BJ (cell line): Measurements from ENCODE around the gene VGLL4. TPM values are rescaled to one million over a fixed set of nuclear protein-coding genes. Genes with fewer than 3 reads are reported as not detected.

Source experiments
- CTCF ChIA-PET: fragments of 350-600 bp; formaldehyde crosslinking; extraction: SDS; loops from one replicate; lab custom pipeline; 2021; ENCODE audit warnings: antibody characterized with exemption, inconsistent platforms; lab: Yijun Ruan, JAX
- POLR2A ChIA-PET: fragments of 300-600 bp; sonication (Branson Sonifier 250); formaldehyde crosslinking; extraction: SDS; loops from one replicate; lab custom pipeline; 2021; ENCODE audit warnings: antibody characterized with exemption; lab: Charles Lee
- DNase-seq: peaks from one replicate; pipeline ENCODE4 v3.0.0-alpha.2; 2011; ENCODE audit warnings: low read depth
- H3K27me3 ChIP-seq: 2 replicates; pipeline ENCODE4 v1.6.0; 2011; ENCODE audit warnings: low read length; ENCODE audit not compliant: control insufficient read depth, insufficient read depth
- H3K36me3 ChIP-seq: 2 replicates; pipeline ENCODE4 v1.5.1; 2011; ENCODE audit warnings: low read length; ENCODE audit not compliant: control insufficient read depth, insufficient read depth
- H3K4me3 ChIP-seq: 2 replicates; pipeline ENCODE4 v1.5.1; 2011; ENCODE audit warnings: low read depth, mild to moderate bottlenecking, control low read depth, low read length
- CTCF ChIP-seq: IDR thresholded peaks from 2 replicates; pipeline ENCODE4 v1.5.1; 2011; ENCODE audit warnings: low read depth, mild to moderate bottlenecking, control low read depth, inconsistent platforms, low read length, moderate library complexity; ENCODE audit not compliant: insufficient read depth
- polyA plus RNA-seq: library from polyadenylated mRNA; depleted of rRNA; stranded (reverse); fragments of >200 nt; gene quantifications from 2 replicates; pipeline ENCODE4 v1.2.3, GENCODE V29; 2011

The VGLL4 gene
- polyA plus RNA-seq, 1 experiment = 31.3 TPM

GRCh38 chr3:11629716-11630115, 14.0 kb downstream of the VGLL4 start:
- DNase-seq = peak; percentile 89
- POLR2A ChIA-PET = interaction anchor here (1.0 kb wide), 1 partner anchor 9 kb away, joined by 7 read pairs; no protein-coding TSS in a partner anchor
- CTCF ChIA-PET = no interaction called here
- Histone ChIP-seq H3K4me3 (no peak overlapping the region), H3K27me3 (no peaks in the 10 kb centered on the region), H3K36me3 (no peaks in the 10 kb centered on the region)
- no peak for TF ChIP-seq CTCF

- TF ChIP-seq CTCF = no peak
- Histone ChIP-seq H3K27me3 (no peaks in the 10 kb centered on the region), H3K4me3 (no peak overlapping the region), H3K36me3 (no peaks in the 10 kb centered on the region)
- POLR2A ChIA-PET = no interaction called here
- DNase-seq = no peak
- CTCF ChIA-PET = interaction anchor here (0.7 kb wide), 1 partner anchor 13 kb away, joined by 6 read pairs; no protein-coding TSS in a partner anchor
Measured at GRCh38 chr3:11627612-11628011, 16.1 kb downstream of the VGLL4 start.

GRCh38 chr3:11626084-11626463, 17.6 kb downstream of the VGLL4 start:
- no peak for DNase-seq
- Histone ChIP-seq H3K27me3 (no peaks in the 10 kb centered on the region), H3K4me3 (no peak overlapping the region), H3K36me3 (no peaks in the 10 kb centered on the region)
- ChIA-PET POLR2A (no interaction called here), CTCF (interaction anchor here (0.8 to 1.0 kb wide), 3 partner anchors 8 to 1360 kb away, joined by 3 read pairs; no protein-coding TSS in a partner anchor)
- no peak for TF ChIP-seq CTCF

- Histone ChIP-seq H3K36me3 (no peaks in the 10 kb centered on the region), H3K27me3 (no peaks in the 10 kb centered on the region), H3K4me3 (no peak overlapping the region)
- CTCF ChIA-PET = interaction anchor here (0.6 to 1.4 kb wide), 3 partner anchors 11 to 1034 kb away, joined by 3 to 5 read pairs (median 4); no protein-coding TSS in a partner anchor
- POLR2A ChIA-PET = no interaction called here
- TF ChIP-seq CTCF = no peak
- DNase-seq = no peak
Measured at GRCh38 chr3:11625376-11626083, 18.2 kb downstream of the VGLL4 start.

- DNase-seq = no peak
- ChIA-PET POLR2A (no interaction called here), CTCF (interaction anchor here (0.6 to 1.4 kb wide), 4 partner anchors 10 to 1035 kb away, joined by 3 to 5 read pairs (median 4); no protein-coding TSS in a partner anchor)
- H3K27me3 ChIP-seq = no peaks in the 10 kb centered on the region
- no peak for TF ChIP-seq CTCF
- H3K36me3 ChIP-seq = no peaks in the 10 kb centered on the region
- H3K4me3 ChIP-seq = no peak overlapping the region
Measured at GRCh38 chr3:11624704-11625375, 18.9 kb downstream of the VGLL4 start.
